ENCODE results near the gene TRIM9.

DNA sequence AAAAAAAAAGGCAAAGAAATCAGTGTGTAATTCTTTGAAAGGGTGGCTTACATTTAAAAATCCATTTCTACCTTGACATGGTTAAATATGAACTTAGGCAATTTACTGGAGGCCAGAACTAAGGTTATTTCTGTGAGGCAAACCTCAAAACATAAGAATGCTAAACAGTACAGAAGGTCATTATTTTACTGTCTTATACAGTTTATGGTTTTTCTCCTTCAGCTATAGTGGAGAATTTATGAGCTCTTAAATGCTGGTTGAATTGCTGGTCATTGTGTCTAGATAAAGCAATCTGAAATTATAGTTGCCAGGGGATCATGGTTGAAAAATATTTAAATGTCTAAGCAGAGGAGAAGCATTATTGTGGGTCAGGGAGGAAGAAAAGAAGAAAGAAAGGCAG is 70.5 kb downstream of the TRIM9 start:
- TF ChIP-seq, protein P1, sequence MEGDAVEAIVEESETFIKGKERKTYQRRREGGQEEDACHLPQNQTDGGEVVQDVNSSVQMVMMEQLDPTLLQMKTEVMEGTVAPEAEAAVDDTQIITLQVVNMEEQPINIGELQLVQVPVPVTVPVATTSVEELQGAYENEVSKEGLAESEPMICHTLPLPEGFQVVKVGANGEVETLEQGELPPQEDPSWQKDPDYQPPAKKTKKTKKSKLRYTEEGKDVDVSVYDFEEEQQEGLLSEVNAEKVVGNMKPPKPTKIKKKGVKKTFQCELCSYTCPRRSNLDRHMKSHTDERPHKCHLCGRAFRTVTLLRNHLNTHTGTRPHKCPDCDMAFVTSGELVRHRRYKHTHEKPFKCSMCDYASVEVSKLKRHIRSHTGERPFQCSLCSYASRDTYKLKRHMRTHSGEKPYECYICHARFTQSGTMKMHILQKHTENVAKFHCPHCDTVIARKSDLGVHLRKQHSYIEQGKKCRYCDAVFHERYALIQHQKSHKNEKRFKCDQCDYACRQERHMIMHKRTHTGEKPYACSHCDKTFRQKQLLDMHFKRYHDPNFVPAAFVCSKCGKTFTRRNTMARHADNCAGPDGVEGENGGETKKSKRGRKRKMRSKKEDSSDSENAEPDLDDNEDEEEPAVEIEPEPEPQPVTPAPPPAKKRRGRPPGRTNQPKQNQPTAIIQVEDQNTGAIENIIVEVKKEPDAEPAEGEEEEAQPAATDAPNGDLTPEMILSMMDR (IDR thresholded peaks at IDR 0.05): no peak
- no peak for TF ChIP-seq POLR2A (IDR thresholded peaks at IDR 0.05)

Data from thyroid gland (tissue), 4 donors.